Frontal cortex (tissue), 4 donors: Measurements from ENCODE around the gene ADAMTS20. TPM values are rescaled to one million over a fixed set of nuclear protein-coding genes. Genes with fewer than 3 reads are reported as not detected.
"Not testable (repeated sequence)": the region's sequence is repeated elsewhere in the genome, so short reads cannot be mapped to it uniquely, and the experiment has no call there.

ENCODE experiments used
- DNase-seq, 2 donors: peaks; one replicate each; pipeline ENCODE4 v3.0.0; 2012; ENCODE audit warnings: low spot score in 2 of 2
- FAIRE-seq: peaks from 2 replicates; lab custom pipeline; 2012; peaks lifted over from hg19 to GRCh38; lab: Jason Lieb, UNC
- total RNA-seq: library from RNA; depleted of rRNA; stranded (reverse); fragments of >200 nt; gene quantifications from one replicate; pipeline ENCODE4 v1.2.3, GENCODE V29; 2014
- donor health status: control.
- donor health status: control.
- donor health status: control.

ADAMTS20 gene
- total RNA-seq, 1 donor from 2014 or later = 0.41 TPM

- no peak for FAIRE-seq
Measured at GRCh38 chr12:43362910-43363694, 188.9 kb downstream of the ADAMTS20 start.

GRCh38 chr12:43361031-43361710 lies 190.8 kb downstream of the ADAMTS20 start:
- FAIRE-seq (no peak), DNase-seq (no peak)

More at GRCh38 chr12:43362910-43363694, 188.9 kb downstream of the ADAMTS20 start:
- no peak for DNase-seq

- not testable (repeated sequence) for FAIRE-seq, DNase-seq
Measured at GRCh38 chr12:43360001-43360400, 192.0 kb downstream of the ADAMTS20 start.

GRCh38 chr12:43357141-43357540 lies 194.9 kb downstream of the ADAMTS20 start:
- FAIRE-seq (no peak), DNase-seq (no peak)

- DNase-seq = no peak
- FAIRE-seq = no peak
Measured at GRCh38 chr12:43352001-43352400, 200.0 kb downstream of the ADAMTS20 start.

- no peak for DNase-seq
- FAIRE-seq = no peak
Measured at GRCh38 chr12:43349863-43350262, 202.1 kb downstream of the ADAMTS20 start.

GRCh38 chr12:43348221-43348620 lies 203.8 kb downstream of the ADAMTS20 start:
- FAIRE-seq = no peak
- DNase-seq = no peak

GRCh38 chr12:43347026-43347425 lies 205.0 kb downstream of the ADAMTS20 start:
- DNase-seq (no peak), FAIRE-seq (no peak)

- FAIRE-seq = no peak
- DNase-seq = no peak
Measured at GRCh38 chr12:43345023-43345422, 207.0 kb downstream of the ADAMTS20 start.

- not testable (repeated sequence) for FAIRE-seq, DNase-seq
Measured at GRCh38 chr12:43341785-43342313, 210.2 kb downstream of the ADAMTS20 start.

GRCh38 chr12:43338848-43339526 lies 213.0 kb downstream of the ADAMTS20 start:
- no peak for DNase-seq
- no peak for FAIRE-seq

- FAIRE-seq = no peak
- no peak for DNase-seq
Measured at GRCh38 chr12:43337571-43338444, 214.2 kb downstream of the ADAMTS20 start.

- DNase-seq (peak in 1 of 2 donors; percentile 13), FAIRE-seq (no peak)
Measured at GRCh38 chr12:43336962-43337555, 214.9 kb downstream of the ADAMTS20 start.

- no peak for FAIRE-seq
- no peak for DNase-seq
Measured at GRCh38 chr12:43333644-43334043, 218.4 kb downstream of the ADAMTS20 start.

GRCh38 chr12:43332977-43333640 lies 218.9 kb downstream of the ADAMTS20 start:
- FAIRE-seq = no peak

GRCh38 chr12:43331935-43332334 lies 220.1 kb downstream of the ADAMTS20 start:
- DNase-seq (no peak), FAIRE-seq (no peak)

More at GRCh38 chr12:43332977-43333640, 218.9 kb downstream of the ADAMTS20 start:
- DNase-seq = no peak

- FAIRE-seq (no peak), DNase-seq (no peak)
Measured at GRCh38 chr12:43329375-43329774, 222.6 kb downstream of the ADAMTS20 start.

GRCh38 chr12:43325786-43326185 lies 226.2 kb downstream of the ADAMTS20 start:
- DNase-seq (no peak), FAIRE-seq (no peak)
